ENCODE results near the gene ANKS1A.
A peak's percentile ranks its signal among the peaks of the same experiment; 100 is the strongest.

The ANKS1A gene

GRCh38 chr6:35071347-35071994, 182.4 kb downstream of the ANKS1A start:
- H3K4me1 ChIP-seq (ENCODE audit: control insufficient read depth, insufficient read depth, low read length): no peaks in the 10 kb centered on the region
- H3K36me3 ChIP-seq (ENCODE audit: control insufficient read depth in 2 of 2, insufficient read depth in 1 of 2, low read length in 2 of 2): peaks cover 0 to 17% of the 10 kb centered on the region in 2 experiments; a peak in 2 of 3 replicates
- TF ChIP-seq ZBTB7A (tag by site-specific recombination; IDR thresholded peaks at IDR 0.05; ENCODE audit: low read depth) (no peak), ZNF549 (tag by site-specific recombination; IDR thresholded peaks at IDR 0.05) (no peak)
- TF ChIP-seq, protein P1, sequence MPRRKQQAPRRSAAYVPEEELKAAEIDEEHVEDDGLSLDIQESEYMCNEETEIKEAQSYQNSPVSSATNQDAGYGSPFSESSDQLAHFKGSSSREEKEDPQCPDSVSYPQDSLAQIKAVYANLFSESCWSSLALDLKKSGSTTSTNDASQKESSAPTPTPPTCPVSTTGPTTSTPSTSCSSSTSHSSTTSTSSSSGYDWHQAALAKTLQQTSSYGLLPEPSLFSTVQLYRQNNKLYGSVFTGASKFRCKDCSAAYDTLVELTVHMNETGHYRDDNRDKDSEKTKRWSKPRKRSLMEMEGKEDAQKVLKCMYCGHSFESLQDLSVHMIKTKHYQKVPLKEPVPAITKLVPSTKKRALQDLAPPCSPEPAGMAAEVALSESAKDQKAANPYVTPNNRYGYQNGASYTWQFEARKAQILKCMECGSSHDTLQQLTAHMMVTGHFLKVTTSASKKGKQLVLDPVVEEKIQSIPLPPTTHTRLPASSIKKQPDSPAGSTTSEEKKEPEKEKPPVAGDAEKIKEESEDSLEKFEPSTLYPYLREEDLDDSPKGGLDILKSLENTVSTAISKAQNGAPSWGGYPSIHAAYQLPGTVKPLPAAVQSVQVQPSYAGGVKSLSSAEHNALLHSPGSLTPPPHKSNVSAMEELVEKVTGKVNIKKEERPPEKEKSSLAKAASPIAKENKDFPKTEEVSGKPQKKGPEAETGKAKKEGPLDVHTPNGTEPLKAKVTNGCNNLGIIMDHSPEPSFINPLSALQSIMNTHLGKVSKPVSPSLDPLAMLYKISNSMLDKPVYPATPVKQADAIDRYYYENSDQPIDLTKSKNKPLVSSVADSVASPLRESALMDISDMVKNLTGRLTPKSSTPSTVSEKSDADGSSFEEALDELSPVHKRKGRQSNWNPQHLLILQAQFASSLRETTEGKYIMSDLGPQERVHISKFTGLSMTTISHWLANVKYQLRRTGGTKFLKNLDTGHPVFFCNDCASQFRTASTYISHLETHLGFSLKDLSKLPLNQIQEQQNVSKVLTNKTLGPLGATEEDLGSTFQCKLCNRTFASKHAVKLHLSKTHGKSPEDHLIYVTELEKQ (tag by site-specific recombination; IDR thresholded peaks at IDR 0.05; ENCODE audit: borderline replicate concordance): no peak
- TF ChIP-seq, protein P2, sequence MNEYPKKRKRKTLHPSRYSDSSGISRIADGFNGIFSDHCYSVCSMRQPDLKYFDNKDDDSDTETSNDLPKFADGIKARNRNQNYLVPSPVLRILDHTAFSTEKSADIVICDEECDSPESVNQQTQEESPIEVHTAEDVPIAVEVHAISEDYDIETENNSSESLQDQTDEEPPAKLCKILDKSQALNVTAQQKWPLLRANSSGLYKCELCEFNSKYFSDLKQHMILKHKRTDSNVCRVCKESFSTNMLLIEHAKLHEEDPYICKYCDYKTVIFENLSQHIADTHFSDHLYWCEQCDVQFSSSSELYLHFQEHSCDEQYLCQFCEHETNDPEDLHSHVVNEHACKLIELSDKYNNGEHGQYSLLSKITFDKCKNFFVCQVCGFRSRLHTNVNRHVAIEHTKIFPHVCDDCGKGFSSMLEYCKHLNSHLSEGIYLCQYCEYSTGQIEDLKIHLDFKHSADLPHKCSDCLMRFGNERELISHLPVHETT (tag by site-specific recombination; IDR thresholded peaks at IDR 0.05): no peak
- TF ChIP-seq, protein P3, sequence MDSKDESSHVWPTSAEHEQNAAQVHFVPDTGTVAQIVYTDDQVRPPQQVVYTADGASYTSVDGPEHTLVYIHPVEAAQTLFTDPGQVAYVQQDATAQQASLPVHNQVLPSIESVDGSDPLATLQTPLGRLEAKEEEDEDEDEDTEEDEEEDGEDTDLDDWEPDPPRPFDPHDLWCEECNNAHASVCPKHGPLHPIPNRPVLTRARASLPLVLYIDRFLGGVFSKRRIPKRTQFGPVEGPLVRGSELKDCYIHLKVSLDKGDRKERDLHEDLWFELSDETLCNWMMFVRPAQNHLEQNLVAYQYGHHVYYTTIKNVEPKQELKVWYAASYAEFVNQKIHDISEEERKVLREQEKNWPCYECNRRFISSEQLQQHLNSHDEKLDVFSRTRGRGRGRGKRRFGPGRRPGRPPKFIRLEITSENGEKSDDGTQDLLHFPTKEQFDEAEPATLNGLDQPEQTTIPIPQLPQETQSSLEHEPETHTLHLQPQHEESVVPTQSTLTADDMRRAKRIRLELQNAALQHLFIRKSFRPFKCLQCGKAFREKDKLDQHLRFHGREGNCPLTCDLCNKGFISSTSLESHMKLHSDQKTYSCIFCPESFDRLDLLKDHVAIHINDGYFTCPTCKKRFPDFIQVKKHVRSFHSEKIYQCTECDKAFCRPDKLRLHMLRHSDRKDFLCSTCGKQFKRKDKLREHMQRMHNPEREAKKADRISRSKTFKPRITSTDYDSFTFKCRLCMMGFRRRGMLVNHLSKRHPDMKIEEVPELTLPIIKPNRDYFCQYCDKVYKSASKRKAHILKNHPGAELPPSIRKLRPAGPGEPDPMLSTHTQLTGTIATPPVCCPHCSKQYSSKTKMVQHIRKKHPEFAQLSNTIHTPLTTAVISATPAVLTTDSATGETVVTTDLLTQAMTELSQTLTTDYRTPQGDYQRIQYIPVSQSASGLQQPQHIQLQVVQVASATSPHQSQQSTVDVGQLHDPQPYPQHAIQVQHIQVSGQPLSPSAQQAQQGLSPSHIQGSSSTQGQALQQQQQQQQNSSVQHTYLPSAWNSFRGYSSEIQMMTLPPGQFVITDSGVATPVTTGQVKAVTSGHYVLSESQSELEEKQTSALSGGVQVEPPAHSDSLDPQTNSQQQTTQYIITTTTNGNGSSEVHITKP (tag by site-specific recombination; IDR thresholded peaks at IDR 0.05): peak; percentile 39; the same call in 1 of the 2 replicates
- no peaks in the 10 kb centered on the region for H3K9me3 ChIP-seq (ENCODE audit: control insufficient read depth, insufficient read depth, low read depth, low read length)
- H3K27ac ChIP-seq (ENCODE audit: extremely low read depth, low read depth, low read length): no peak overlapping the region
- H3K4me3 ChIP-seq (ENCODE audit: low read depth, low read length): no peak overlapping the region
- ChIA-PET POLR2A (no interaction called here), CTCF (interaction anchor here (0.6 kb wide), 1 partner anchor 154 kb away, joined by 3 read pairs; no protein-coding TSS in a partner anchor)

GRCh38 chr6:35072051-35072697, 183.1 kb downstream of the ANKS1A start:
- Histone ChIP-seq H3K4me1 (ENCODE audit: control insufficient read depth, insufficient read depth, low read length) (no peaks in the 10 kb centered on the region), H3K27ac (ENCODE audit: extremely low read depth, low read depth, low read length) (no peak overlapping the region), H3K9me3 (ENCODE audit: control insufficient read depth, insufficient read depth, low read depth, low read length) (no peaks in the 10 kb centered on the region), H3K4me3 (ENCODE audit: low read depth, low read length) (no peak overlapping the region), H3K36me3 (ENCODE audit: control insufficient read depth in 2 of 2, insufficient read depth in 1 of 2, low read length in 2 of 2) (peaks cover 0 to 18% of the 10 kb centered on the region in 2 experiments; a peak in 2 of 3 replicates)
- CTCF ChIA-PET: interaction anchor here (1.0 kb wide), 1 partner anchor 32 kb away, joined by 3 read pairs; no protein-coding TSS in a partner anchor
- TF ChIP-seq ZNF791 (tag by site-specific recombination; IDR thresholded peaks at IDR 0.05) (no peak), ZBTB7A (tag by site-specific recombination; IDR thresholded peaks at IDR 0.05; ENCODE audit: low read depth) (no peak), ZNF391 (tag by site-specific recombination; IDR thresholded peaks at IDR 0.05; ENCODE audit: borderline replicate concordance, low read depth) (no peak), ZNF121 (tag by site-specific recombination; IDR thresholded peaks at IDR 0.05) (no peak), GLIS1 (tag by site-specific recombination; IDR thresholded peaks at IDR 0.05) (no peak), ZNF544 (tag by site-specific recombination; IDR thresholded peaks at IDR 0.05) (no peak)
- POLR2A ChIA-PET: no interaction called here

- H3K4me1 ChIP-seq (ENCODE audit: control insufficient read depth, insufficient read depth, low read length): no peaks in the 10 kb centered on the region
- ChIA-PET POLR2A (no interaction called here), CTCF (interaction anchor here (0.5 to 1.0 kb wide), 2 partner anchors 32 to 34 kb away, joined by 3 read pairs; no protein-coding TSS in a partner anchor)
- no peak for TF ChIP-seq PRDM2 (tag by site-specific recombination; IDR thresholded peaks at IDR 0.05; ENCODE audit: borderline replicate concordance)
- TF ChIP-seq KLF9 (tag by site-specific recombination; IDR thresholded peaks at IDR 0.05; ENCODE audit: low read depth): no peak
- no peak for TF ChIP-seq ZNF843 (tag by site-specific recombination; IDR thresholded peaks at IDR 0.05)
- no peak overlapping the region for H3K4me3 ChIP-seq (ENCODE audit: low read depth, low read length)
- H3K36me3 ChIP-seq (ENCODE audit: control insufficient read depth in 2 of 2, insufficient read depth in 1 of 2, low read length in 2 of 2): peaks cover 0 to 21% of the 10 kb centered on the region in 2 experiments; a peak in 2 of 3 replicates
- no peaks in the 10 kb centered on the region for H3K9me3 ChIP-seq (ENCODE audit: control insufficient read depth, insufficient read depth, low read depth, low read length)
- no peak overlapping the region for H3K27ac ChIP-seq (ENCODE audit: extremely low read depth, low read depth, low read length)
These were observed 183.6 kb downstream of the ANKS1A start for GRCh38 chr6:35072698-35073055.

Data from HEK293 (cell line).